Fibroblast of skin of back (primary cell): ENCODE data around the gene TICAM1. TPM values are rescaled to one million over a fixed set of nuclear protein-coding genes. Genes with fewer than 3 reads are reported as not detected.
"Not testable (repeated sequence)": the region's sequence is repeated elsewhere in the genome, so short reads cannot be mapped to it uniquely, and the experiment has no call there.

Experiments
- DNase-seq: peaks from one replicate; pipeline ENCODE4 v3.0.0-alpha.2; 2013
- polyA plus RNA-seq, 2 experiments: library from polyadenylated mRNA; unstranded; fragments of 120-200 nt; gene quantifications; one replicate each; pipeline ENCODE4 v1.2.1, GENCODE V29; 2013; ENCODE audit not compliant: insufficient read length in 2 of 2

TICAM1 gene
- polyA plus RNA-seq (2013, experiment 1 of 2; ENCODE audit: insufficient read length) = 21.7 TPM
- 19.4 TPM for polyA plus RNA-seq (2013, experiment 2 of 2; ENCODE audit: insufficient read length)

DNA sequence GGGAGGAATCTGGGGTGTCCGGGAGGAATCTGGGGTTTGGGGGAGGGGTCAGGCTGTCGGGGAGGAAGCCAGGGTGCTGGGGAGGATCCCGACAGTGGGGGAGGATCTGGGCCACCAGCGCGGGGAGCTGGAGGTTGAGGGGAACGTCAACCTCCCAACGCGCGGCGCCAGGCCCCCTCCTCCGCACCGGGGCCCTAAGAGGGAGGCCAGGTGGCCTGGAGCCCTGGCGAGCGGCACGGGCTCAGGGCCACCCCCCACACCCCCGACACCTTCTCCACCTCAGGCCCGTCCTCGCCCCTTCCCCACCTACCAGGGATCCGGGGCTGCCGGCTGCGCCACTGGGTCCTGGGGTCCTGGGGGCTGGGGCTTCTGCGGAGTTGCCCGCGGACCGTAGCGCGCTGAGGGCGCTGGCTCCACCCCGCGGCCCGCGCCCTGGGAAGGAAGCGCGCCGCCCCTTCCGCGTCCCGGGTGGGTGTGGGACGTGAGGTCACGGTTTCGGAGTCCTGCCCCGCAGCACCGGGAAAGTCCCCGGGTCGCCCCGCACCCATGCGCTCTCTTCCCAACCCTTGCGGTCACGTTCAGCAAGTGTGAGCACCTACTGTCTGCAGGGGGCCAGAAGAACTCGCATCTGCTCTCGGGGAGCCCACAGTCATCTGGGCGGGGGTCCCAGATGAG lies at the start of gene TICAM1:
Gene TICAM1 (minus strand): TSS at position 409 of the 675 bp plus-strand sequence. CDS start 13,335 bp downstream, outside the sequence.
- DNase-seq = peak; percentile 55

GRCh38 chr19:4879041-4879440 lies 47.5 kb upstream of the TICAM1 start:
- DNase-seq = no peak

- peak; percentile 32 for DNase-seq
These were observed 47.0 kb upstream of the TICAM1 start for GRCh38 chr19:4878491-4878968.

DNA sequence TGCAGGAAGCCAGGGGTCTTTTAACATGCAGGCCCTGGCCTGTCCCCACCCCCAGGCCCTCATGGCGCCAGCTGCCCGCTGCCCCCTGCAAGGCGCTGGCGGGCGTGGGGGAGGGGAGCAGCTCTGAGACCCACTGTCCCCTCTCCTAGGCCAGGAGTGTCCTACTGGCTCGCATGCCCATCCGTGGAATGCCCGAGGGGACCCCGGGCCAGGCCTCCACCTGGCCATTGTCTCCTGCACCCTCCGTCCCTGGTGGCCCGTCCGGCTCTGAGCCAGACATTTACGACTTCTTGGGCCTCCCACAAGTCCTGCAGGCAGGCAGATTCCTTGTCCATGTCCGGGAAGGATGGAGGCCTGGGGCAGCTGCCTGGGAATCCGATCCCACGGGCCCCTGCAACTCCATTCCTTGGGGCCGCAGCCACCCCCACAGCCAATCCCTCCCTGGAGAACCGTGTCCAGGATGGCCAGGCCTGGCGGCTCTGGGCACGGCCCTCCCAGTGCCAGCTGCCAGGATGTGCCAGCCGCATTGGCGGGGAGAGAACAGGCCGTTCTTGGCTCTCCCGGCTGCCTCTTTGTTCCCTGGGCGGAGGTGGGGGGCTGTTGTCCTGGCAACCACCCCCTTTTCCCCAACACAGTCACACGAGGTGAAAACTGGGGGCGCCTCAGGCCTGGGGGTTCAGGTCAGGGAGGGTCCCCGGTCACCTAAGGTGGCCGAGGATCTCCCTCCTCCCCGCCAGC lies 46.4 kb upstream of the TICAM1 start:
- no peak for DNase-seq

DNA sequence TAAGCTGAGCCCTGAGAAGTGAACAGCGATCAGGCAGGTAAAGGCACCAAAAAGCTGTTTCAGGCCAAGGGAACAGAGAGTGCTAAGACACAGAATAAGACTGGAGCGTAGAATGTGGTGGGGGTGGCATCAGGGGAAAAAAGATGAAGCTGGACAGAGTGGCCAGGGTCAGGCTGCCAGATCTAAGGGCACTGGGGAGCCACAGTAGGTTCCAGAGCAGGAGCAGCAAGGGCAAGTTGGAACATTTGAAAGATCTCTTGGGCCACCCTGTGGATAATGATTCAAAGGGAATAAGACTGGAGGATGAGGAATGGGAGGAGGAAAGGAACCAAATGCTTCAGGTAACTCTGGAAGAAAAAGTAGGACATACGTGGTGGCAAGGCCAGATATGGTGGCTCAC lies 42.4 kb upstream of the TICAM1 start:
- DNase-seq = no peak

GRCh38 chr19:4871711-4872110 lies 40.2 kb upstream of the TICAM1 start:
- DNase-seq = no peak

- DNase-seq = peak; percentile 98
These were observed 38.7 kb upstream of the TICAM1 start for GRCh38 chr19:4870025-4870700.

- no peak for DNase-seq
These were observed 36.8 kb upstream of the TICAM1 start for GRCh38 chr19:4868286-4868834.

DNA sequence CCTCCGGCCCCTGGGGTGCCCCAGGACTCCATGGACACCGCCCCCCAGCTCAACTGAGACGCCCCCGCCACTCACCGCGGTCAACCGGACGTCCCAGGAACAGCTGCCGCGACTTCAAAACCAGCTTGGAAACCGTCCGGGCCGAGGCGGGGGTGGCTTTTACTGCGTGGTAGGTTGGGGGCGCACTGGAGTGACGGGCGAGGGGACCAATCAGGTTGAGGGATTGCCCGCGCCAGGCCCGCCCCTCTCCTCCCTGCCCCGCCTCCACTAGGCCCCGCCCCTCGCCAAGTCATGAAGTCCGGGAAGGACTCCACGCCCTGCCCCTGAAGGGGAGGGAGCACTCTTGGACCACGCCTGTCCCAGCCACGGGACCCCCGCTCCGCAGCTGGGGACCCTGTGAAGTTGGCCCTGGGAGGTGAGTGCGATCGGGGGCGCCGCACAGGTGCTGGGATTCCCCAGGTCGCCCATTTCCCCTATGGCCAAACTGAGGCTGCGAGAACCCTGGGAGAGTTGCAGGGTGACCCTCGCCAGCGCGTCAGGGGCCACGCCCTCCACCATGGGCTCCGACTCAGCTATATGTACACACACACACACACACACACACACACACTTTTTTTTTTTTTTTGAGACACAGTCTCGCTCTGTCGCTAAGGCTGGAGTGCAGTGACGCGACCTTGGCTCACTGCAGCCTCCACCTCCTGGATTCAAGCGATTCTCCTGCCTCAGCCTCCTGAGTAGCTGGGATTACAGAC lies 36.2 kb upstream of the TICAM1 start, which contains the start of gene PLIN3:
Gene PLIN3 (minus strand): TSS at position 134 of the 752 bp plus-strand sequence. CDS start 6,273 bp downstream, outside the sequence.
- peak; percentile 93 for DNase-seq

DNA sequence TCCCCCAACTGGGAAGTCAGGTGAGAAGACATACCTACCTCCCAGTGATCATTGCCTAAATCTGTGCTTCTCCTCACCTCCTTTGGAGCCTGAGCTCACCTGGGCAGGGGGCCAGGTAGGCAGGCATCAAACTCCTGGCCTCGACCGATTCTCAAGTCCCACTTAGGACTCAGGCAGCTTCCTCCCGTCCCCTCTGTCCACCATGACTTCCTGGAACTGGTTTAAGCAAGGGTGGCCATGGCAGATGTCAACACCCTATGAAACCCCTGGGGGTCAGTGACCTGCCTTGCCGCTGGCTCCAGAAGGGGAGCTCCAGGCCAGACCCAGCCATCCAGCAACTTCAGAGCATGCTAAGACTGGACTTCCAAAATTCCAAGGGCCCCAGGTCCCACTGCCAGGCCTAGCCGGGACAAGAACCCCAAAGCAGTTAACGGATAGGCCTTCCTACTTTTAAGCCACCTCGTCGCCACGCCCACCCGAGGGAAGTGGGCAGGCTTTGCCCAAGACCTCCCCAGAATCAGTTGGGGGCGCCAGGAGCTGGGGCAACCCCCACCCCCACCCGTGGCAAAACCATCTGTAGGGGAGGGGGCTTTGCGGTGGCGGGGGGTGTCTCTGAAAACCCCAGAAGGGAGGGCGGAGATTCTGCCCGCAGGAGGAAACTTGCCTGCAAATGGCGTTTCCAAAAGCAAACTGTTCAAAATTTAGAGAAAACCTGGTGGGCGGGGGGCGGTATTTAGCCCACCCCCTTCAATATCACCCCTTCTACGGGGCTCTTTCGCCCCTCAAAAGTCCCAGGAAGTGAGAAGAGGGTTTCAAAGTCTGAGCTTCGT lies 35.3 kb upstream of the TICAM1 start:
- peak; percentile 50 for DNase-seq

GRCh38 chr19:4861147-4861546 lies 29.6 kb upstream of the TICAM1 start:
- DNase-seq = no peak

- no peak for DNase-seq
These were observed 28.2 kb upstream of the TICAM1 start for GRCh38 chr19:4859697-4860096.

GRCh38 chr19:4856468-4856867 lies 25.0 kb upstream of the TICAM1 start:
- DNase-seq = not testable (repeated sequence)

GRCh38 chr19:4853506-4853905 lies 22.0 kb upstream of the TICAM1 start:
- DNase-seq = not testable (repeated sequence)

DNA sequence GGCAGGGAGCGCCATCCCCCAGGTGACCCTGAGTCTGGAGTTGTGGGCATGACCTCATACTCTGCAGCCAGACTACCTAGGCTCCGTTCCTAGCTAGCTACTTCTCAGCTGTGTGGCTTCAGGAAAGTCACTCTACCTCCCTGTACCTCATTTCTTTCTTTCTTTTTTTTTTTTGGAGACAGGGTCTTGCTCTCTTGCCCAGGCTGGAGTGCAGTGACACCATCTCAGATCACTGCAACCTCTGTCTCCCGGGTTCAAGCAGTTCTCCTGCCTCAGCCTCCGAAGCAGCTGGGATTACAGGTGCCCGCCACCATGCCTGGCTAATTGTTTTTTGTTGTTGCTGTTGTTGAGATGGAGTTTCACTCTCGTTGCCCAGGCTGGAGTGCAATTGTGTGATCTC lies 21.0 kb upstream of the TICAM1 start:
- no peak for DNase-seq

GRCh38 chr19:4851551-4852290 lies 20.2 kb upstream of the TICAM1 start:
- DNase-seq = peak; percentile 63

DNA sequence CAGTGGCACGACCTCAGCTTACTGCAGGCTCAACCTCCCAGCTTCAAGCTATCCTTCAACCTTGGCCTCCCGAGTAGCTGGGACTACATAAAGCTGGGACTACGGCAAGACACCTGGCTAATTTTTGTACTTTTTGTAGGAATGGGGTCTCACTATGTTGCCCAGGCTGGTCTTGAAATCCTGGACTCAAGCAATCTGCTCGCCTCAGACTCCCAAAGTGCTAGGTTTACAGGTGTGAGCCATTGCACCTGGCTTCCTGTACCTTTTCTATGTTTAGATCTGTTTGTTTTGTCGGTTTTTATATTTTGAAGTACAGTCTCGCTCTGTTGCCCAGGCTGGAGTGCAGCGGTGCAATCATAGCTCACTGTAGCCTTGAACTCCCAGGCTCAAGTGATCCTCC lies 17.5 kb upstream of the TICAM1 start:
- DNase-seq = no peak

DNA sequence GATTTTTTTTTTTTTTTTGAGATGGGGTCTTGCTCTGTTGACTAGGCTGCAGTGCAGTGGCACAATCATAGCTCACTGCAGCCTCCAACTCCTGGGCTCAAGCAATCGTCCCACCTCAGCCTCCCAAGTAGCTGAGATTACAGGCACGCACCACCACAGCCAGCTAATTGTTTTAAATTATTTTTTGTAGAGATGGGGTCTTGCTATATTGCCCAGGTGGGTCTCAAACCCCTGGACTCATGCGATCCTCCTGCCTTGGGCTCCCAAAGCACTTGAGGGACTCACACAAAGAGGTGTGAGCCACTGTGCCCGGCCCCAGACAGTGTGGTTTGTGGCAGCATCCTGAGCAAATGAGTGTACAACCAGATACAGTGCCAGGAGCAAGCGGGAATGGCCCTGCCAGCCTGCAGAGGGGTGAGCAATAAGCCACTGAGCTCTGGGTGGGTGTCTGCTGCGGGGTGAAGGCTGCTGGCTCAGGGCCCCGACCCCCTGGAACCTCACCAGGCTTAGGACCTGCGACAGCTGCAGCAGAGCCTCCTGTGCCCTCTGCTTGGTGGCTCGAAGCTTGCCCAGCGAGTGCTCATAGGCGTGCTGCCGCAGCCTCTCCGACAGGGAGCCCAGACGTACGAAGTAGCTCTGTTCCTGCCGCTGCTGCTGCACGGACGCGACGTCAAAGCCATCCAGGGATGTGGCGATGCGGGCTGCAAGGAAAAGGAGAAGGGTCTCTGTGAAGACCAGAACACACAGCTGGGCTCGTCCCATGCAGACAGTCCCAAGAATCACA lies 15.9 kb upstream of the TICAM1 start:
- DNase-seq = no peak

DNA sequence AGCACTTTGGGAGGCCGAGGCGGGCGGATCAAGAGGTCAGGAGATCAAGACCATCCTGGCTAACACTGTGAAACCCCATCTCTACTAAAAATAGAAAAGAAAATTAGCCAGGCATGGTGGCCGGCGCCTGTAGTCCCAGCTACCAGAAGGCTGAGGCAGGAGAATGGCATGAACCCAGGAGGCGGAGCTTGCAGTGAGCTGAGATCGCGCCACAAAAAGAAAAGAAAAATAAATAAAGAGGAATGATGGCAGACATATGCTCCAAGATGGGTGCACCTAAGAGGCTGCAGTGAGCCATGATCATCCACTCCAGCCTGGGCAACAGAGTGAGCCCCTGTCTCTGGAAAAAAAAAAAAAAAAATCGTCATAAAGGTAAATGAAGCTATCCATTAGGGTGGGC lies 14.5 kb upstream of the TICAM1 start:
- DNase-seq = peak; percentile 74
